Panc1 (cell line): ENCODE results near the gene RABGGTA. TPM values are rescaled to one million over a fixed set of nuclear protein-coding genes. Genes with fewer than 3 reads are reported as not detected.
A peak's percentile ranks its signal among the peaks of the same experiment; 100 is the strongest.

Experiments
- ATAC-seq: fragments of 200-7000 bp; cut with Tn5 transposase; 2 replicates; pipeline ENCODE4 v1.9.1; 2020; ENCODE audit warnings: mild to moderate bottlenecking, moderate library complexity
- BruUV-seq: library from RNA; stranded (reverse); fragments of 400-500 nt; replicated peaks from 2 replicates; lab custom pipeline; 2021; lab: Mats Ljungman, UMichigan
- CTCF ChIA-PET: fragments of 300-600 bp; sonication (Branson Sonifier 250); formaldehyde crosslinking; loops from one replicate; lab custom pipeline; 2022; ENCODE audit warnings: antibody characterized with exemption; lab: Charles Lee
- POLR2A ChIA-PET: fragments of 300-600 bp; sonication (Branson Sonifier 250); formaldehyde crosslinking; loops from one replicate; lab custom pipeline; 2022; ENCODE audit warnings: antibody characterized with exemption; lab: Charles Lee
- DNase-seq: peaks from one replicate; pipeline ENCODE4 v3.0.0-alpha.2; 2010; ENCODE audit warnings: low read depth, low spot score
- H3K27ac ChIP-seq: 2 replicates; pipeline ENCODE4 v1.5.1; 2011; ENCODE audit warnings: mild to moderate bottlenecking, low read length, inconsistent platforms
- H3K27me3 ChIP-seq: fragments of 200-500 bp; sonication (Bioruptor generic); 2 replicates; pipeline ENCODE4 v1.6.0; 2014; ENCODE audit warnings: low read length, inconsistent platforms; ENCODE audit not compliant: control insufficient read depth, insufficient read depth
- H3K36me3 ChIP-seq: fragments of 200-500 bp; sonication (Bioruptor generic); 2 replicates; pipeline ENCODE4 v1.5.1; 2014; ENCODE audit warnings: inconsistent platforms, mild to moderate bottlenecking, low read length, moderate library complexity; ENCODE audit not compliant: control insufficient read depth, insufficient read depth
- H3K4me1 ChIP-seq: 2 replicates; pipeline ENCODE4 v1.5.1; 2011; ENCODE audit warnings: inconsistent platforms, mild to moderate bottlenecking, low read length, moderate library complexity; ENCODE audit not compliant: control insufficient read depth, insufficient read depth
- H3K4me3 ChIP-seq, 2 experiments: 2 replicates each; pipeline ENCODE4 v1.5.1; 2011 to 2012; ENCODE audit warnings: low read depth in 2 of 2, low read length in 2 of 2, mild to moderate bottlenecking in 2 of 2, inconsistent platforms in 1 of 2, moderate library complexity in 1 of 2
- H3K9me3 ChIP-seq: fragments of 200-500 bp; sonication (Bioruptor generic); 2 replicates; pipeline ENCODE4 v1.5.1; 2014; ENCODE audit warnings: low read depth, mild to moderate bottlenecking, inconsistent platforms, low read length, moderate library complexity; ENCODE audit not compliant: control insufficient read depth, insufficient read depth
- POLR2AphosphoS5 ChIP-seq: IDR thresholded peaks from 2 replicates; pipeline ENCODE4 v1.6.1; 2012; ENCODE audit warnings: mild to moderate bottlenecking, low read depth, low read length, moderate library complexity
- SIN3A ChIP-seq: IDR thresholded peaks from 2 replicates; pipeline ENCODE4 v1.6.1; 2012; ENCODE audit warnings: low read depth, mild to moderate bottlenecking, low read length, moderate library complexity, borderline replicate concordance; ENCODE audit not compliant: insufficient read depth
- TCF7L2 ChIP-seq: IDR thresholded peaks from 2 replicates; pipeline ENCODE4 v1.6.1; 2011; ENCODE audit warnings: mild to moderate bottlenecking, low read depth, low read length, inconsistent platforms
- in situ Hi-C: cut with HindIII; loops from 2 replicates; pipeline ENCODE4 v1.10.0; 2016; ENCODE audit warnings: low sequenced_read_pairs, low pct_unique_long_range_greater_than_20kb
- intact Hi-C: fragments of 100-400 bp; cut with micrococcal nuclease; formaldehyde crosslinking; loops from one replicate; pipeline ENCODE4 v1.10.0; 2022; ENCODE audit not compliant: unreplicated experiment
- total RNA-seq: library from RNA; stranded (reverse); gene quantifications from one replicate; pipeline ENCODE4 v1.2.1, GENCODE V29; 2021; ENCODE audit not compliant: unreplicated experiment
- TF ChIP-seq, protein P1 (sequence below): fragments of 450-650 bp; IDR thresholded peaks from 2 replicates; pipeline ENCODE4 v1.5.1; 2017; ENCODE audit warnings: mild to moderate bottlenecking
- TF ChIP-seq, protein P2 (sequence below), 2 experiments: IDR thresholded peaks; 2 replicates each; pipeline ENCODE4 v1.6.1; 2011 to 2012; ENCODE audit warnings: low read depth in 2 of 2, control low read depth in 1 of 2, low read length in 1 of 2, mild to moderate bottlenecking in 1 of 2, moderate library complexity in 1 of 2; ENCODE audit not compliant: insufficient read depth in 1 of 2

Gene RABGGTA
- total RNA-seq, 1 experiment from 2014 or later: 30.9 TPM

DNA sequence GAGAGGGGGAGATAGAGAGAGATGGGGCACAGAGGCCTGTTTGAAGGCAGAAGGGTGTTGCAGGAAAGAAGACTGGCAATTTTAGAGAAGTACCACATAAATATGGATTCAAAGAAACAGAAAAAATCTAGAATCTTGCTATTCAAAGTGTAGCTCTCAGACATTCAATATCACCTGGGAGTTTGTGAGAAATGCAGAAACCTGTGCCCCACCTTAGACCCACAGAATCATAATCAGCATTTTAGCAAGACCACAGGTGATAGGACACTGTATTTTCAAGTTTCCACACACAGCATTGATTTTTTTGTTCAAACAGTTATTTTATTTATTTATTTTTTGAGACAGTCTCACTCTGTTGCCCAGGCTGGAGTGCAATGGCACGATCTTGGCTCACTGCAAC is 42.5 kb downstream of the RABGGTA start:
- TSS peak; percentile 60 for BruUV-seq
- intact Hi-C loops (no loop called here), in situ Hi-C loops (no loop called here)
- H3K4me1 ChIP-seq: peaks cover 8% of the 10 kb centered on the region
- H3K27me3 ChIP-seq: no peaks in the 10 kb centered on the region
- no peak overlapping the region for H3K27ac ChIP-seq
- no peak for TF ChIP-seq SIN3A
- TF ChIP-seq POLR2AphosphoS5: no peak
- TF ChIP-seq, protein P1, sequence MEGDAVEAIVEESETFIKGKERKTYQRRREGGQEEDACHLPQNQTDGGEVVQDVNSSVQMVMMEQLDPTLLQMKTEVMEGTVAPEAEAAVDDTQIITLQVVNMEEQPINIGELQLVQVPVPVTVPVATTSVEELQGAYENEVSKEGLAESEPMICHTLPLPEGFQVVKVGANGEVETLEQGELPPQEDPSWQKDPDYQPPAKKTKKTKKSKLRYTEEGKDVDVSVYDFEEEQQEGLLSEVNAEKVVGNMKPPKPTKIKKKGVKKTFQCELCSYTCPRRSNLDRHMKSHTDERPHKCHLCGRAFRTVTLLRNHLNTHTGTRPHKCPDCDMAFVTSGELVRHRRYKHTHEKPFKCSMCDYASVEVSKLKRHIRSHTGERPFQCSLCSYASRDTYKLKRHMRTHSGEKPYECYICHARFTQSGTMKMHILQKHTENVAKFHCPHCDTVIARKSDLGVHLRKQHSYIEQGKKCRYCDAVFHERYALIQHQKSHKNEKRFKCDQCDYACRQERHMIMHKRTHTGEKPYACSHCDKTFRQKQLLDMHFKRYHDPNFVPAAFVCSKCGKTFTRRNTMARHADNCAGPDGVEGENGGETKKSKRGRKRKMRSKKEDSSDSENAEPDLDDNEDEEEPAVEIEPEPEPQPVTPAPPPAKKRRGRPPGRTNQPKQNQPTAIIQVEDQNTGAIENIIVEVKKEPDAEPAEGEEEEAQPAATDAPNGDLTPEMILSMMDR: no peak
- no peak for TF ChIP-seq TCF7L2
- TF ChIP-seq, protein P2, sequence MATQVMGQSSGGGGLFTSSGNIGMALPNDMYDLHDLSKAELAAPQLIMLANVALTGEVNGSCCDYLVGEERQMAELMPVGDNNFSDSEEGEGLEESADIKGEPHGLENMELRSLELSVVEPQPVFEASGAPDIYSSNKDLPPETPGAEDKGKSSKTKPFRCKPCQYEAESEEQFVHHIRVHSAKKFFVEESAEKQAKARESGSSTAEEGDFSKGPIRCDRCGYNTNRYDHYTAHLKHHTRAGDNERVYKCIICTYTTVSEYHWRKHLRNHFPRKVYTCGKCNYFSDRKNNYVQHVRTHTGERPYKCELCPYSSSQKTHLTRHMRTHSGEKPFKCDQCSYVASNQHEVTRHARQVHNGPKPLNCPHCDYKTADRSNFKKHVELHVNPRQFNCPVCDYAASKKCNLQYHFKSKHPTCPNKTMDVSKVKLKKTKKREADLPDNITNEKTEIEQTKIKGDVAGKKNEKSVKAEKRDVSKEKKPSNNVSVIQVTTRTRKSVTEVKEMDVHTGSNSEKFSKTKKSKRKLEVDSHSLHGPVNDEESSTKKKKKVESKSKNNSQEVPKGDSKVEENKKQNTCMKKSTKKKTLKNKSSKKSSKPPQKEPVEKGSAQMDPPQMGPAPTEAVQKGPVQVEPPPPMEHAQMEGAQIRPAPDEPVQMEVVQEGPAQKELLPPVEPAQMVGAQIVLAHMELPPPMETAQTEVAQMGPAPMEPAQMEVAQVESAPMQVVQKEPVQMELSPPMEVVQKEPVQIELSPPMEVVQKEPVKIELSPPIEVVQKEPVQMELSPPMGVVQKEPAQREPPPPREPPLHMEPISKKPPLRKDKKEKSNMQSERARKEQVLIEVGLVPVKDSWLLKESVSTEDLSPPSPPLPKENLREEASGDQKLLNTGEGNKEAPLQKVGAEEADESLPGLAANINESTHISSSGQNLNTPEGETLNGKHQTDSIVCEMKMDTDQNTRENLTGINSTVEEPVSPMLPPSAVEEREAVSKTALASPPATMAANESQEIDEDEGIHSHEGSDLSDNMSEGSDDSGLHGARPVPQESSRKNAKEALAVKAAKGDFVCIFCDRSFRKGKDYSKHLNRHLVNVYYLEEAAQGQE (IDR thresholded peaks at IDR 0.05; ENCODE audit: insufficient read depth in 1 of 2, low read depth in 2 of 2, low read length in 1 of 2): no peak
- DNase-seq (no peak), ATAC-seq (no peak)
- no peak overlapping the region for H3K4me3 ChIP-seq
- no peaks in the 10 kb centered on the region for H3K9me3 ChIP-seq
- H3K36me3 ChIP-seq: peaks cover 9% of the 10 kb centered on the region
- CTCF ChIA-PET: no interaction called here
- POLR2A ChIA-PET: interaction anchor here (0.6 to 0.7 kb wide), 3 partner anchors 87 to 114 kb away, joined by 3 to 13 read pairs (median 4); partner anchors contain the start of genes DCAF11 and NRL

DNA sequence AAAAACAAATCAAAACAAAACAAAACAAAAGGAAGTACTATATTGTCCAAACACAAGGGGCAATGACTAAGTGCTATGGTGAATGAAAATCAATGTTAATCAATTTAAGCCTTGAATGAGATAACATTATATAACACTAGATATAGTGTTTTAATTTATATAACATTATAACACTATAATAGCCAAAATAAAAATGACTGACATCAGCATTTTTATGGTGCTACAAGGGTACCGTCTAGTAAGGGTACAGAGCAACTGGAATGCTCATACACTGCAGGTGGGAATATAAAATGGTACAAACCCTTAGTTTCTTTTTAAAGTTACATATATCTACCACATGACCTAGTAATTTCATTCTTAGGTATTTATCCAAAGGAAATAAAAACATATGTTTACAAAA is 44.9 kb downstream of the RABGGTA start:
- POLR2A ChIA-PET: no interaction called here
- no peak for TF ChIP-seq POLR2AphosphoS5
- no peak for TF ChIP-seq TCF7L2
- TF ChIP-seq, protein P2 (IDR thresholded peaks at IDR 0.05; ENCODE audit: insufficient read depth in 1 of 2, low read depth in 2 of 2, low read length in 1 of 2): no peak
- TF ChIP-seq SIN3A: no peak
- TF ChIP-seq, protein P1: no peak
- DNase-seq (no peak), ATAC-seq (no peak)
- intact Hi-C loops: no loop called here
- H3K4me1 ChIP-seq: 0 out of 2 replicates have a peak, but pooled peaks cover 3% of the 10 kb centered on the region
- H3K4me3 ChIP-seq: no peak overlapping the region
- no peak overlapping the region for H3K27ac ChIP-seq
- in situ Hi-C loops: no loop called here
- no peaks in the 10 kb centered on the region for H3K9me3 ChIP-seq
- H3K36me3 ChIP-seq: peaks cover 6% of the 10 kb centered on the region
- no peaks in the 10 kb centered on the region for H3K27me3 ChIP-seq
- CTCF ChIA-PET: no interaction called here
- no TSS peak for BruUV-seq
